HUDEP-2 (cell line): ENCODE measurements around the gene DRICH1.
"Not testable (repeated sequence)": the region's sequence is repeated elsewhere in the genome, so short reads cannot be mapped to it uniquely, and the experiment has no call there.

Experiments
- DNase-seq, 76 experiments: peaks; one replicate each; lab custom pipeline; 2025; ENCODE audit not compliant: unreplicated experiment in 76 of 76; lab: John Stamatoyannopoulos, UW

Gene DRICH1, protein sequence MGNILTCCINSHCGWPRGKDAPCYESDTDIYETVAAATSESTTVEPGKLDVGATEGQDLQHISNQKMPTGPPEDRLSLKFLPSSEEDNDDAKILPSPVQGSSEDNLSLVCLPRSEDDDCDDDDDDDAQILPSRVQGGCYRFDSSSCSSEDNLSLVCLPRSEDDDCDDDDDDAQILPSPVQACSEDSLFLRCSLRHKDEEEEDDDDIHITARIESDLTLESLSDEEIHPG

DNA sequence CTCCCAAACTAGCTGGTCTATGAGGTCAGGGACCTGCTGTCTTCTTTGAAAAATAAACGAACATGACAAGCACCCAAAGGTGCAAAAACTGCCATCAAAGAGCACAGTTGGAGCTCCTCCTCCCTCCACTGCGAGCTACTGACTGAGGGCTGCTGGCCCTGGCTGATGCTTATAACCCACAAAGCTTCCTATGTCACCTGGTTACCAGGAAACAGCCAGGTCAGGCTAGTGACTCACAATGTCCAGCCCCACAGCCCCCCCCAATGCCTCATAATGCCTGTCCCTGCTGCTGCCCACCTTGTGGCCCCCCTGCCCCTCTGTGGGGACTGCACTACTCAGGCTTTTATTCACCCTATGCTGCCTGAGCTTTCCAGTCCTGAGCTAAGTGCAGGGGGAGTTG lies at the start of gene DRICH1:
TSS of gene DRICH1 (minus strand) at position 144 of the 400 bp plus-strand sequence. CDS start 298 bp downstream, outside the sequence.
- DNase-seq = no peak

GRCh38 chr22:23681026-23681809 lies 49.1 kb upstream of the DRICH1 start:
- no peak for DNase-seq

DNA sequence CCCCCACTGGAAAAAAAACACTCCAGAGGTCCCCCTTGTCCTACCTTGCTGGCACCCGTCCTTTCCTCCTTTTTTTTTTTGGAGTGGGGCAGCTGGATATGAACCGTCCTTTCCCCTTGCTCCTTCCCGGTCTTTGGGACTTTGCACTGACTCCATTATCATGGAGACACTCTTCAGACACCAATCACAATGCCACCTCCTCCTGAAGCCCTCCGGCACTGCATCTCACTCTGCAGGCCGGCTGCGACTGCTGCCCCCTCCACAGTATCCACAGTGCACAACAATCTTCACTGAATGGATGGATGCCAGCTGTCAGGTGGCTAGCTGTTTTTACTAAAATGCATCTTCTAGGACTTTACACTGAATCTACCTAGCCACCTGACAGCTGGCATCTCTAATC lies 46.0 kb upstream of the DRICH1 start:
- no peak for DNase-seq

DNA sequence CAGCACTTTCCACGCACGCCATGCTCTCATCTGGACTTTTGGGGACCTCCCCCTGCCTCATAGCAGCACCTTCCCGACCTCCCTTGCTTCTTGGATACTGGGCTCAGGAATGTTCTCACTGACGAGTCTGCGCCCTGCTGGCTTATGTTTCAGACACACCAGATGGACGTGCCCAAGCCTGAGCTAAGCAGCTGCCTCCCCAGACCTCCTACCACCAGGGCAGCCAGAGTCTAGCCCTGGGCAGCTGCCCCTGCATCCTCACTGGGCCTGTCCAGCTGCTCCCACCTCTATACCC lies 45.5 kb upstream of the DRICH1 start:
- DNase-seq = no peak

DNA sequence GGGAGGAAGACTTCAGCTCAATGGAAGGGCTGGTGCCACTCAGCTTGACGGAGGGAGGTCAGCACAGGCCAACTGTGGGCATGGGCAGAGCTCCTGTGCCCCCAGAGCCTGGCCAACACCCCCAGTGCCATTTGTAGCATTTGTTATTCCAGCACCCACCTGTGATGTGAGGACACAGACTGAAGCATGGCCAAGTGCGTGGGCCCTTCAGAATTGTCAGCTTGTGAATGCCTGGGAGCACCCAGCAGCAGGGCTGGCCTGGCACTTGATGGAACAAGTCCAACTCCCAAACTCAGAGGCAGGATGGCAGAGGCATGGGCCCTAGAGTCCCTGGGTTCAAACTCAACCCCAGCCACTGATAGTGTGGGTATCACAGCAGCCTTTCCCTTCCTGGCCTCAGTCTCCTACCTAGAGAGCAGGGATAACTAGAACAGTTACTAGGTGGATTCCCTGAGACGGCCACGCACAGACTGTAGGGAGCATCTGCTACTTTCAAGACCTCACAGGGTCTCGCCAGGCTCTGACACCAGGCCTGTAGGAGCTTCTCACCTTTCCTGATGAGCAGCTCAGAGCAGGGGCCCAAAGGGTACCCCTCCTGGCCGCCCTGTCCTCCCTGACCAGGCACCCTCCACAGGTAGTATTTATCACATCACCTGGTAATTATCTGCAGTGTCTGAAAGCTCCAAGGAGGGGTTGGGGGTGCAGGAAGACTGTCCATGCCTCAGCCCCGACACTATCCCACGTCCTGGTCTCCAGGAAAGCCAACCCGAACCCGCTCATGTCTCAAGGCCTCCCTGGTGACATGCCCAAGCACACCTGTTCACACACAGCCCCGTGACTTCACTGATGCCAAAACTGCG lies 45.0 kb upstream of the DRICH1 start:
- not testable (repeated sequence) for DNase-seq

GRCh38 chr22:23675502-23676415 lies 43.6 kb upstream of the DRICH1 start:
- peak in 74 of 76 experiments; percentile 3 to 84 (median 67) for DNase-seq

DNA sequence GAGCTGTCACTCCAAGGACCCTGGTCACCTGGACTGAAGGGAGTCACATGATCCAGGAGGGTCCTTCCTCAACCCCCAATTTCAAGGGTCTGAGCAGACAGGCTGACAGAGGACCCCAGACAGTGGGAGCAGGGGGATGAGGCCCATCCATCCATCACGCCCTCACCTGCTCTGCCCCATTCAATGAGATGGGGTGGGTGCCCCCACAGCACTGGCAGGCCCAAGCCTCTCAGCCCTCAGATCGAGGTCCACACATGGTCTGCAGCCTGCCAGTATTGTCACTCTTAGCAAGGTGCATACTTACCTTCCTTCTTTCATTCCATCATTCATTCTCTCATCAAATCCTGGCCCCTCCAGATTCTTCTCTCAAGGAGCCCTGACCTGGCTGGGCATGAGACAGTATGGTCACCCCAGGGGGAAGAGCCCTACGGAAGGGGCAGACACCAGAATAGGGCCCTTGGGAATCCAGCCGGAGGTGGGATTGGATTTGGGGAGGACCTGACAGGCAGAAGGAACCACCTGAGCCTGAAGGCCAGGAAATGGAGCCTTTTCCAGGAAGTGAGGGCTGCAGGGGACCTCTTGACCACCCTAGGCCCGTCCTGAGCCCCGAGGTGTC lies 42.9 kb upstream of the DRICH1 start:
- DNase-seq = not testable (repeated sequence)

GRCh38 chr22:23673826-23674690 lies 41.9 kb upstream of the DRICH1 start:
- peak in 1 of 76 experiments; percentile 19 for DNase-seq

DNA sequence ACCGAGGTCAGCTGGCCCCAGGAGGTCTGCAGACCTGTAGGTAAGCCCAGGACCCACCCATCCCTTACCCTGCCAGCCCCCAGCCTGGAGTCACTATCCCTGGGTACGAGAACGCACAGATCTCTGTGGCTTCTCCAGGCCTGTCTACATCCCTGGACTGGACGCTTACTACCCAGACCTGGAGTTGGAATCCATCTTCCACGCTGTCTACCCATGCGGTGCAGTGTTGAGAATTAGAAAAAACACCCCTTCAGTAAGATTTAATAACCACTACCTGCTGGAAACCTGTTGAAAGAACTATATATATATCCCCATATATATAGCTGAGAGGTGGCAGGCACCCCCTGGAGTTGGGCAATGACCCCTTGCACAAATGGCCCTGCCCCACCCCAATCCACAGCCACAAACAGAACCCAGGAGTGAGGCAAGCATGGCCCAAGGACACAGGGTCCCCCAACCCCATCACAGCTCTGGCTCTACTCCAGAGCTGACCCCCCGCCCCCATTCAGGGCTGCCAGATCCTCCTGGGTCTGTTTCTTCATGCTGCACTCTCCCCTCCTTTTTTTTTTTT lies 41.0 kb upstream of the DRICH1 start:
- DNase-seq = no peak

GRCh38 chr22:23672307-23673049 lies 40.4 kb upstream of the DRICH1 start:
- DNase-seq = not testable (repeated sequence)

- DNase-seq = not testable (repeated sequence)
Observed at GRCh38 chr22:23671387-23671786, 39.3 kb upstream of the DRICH1 start.

DNA sequence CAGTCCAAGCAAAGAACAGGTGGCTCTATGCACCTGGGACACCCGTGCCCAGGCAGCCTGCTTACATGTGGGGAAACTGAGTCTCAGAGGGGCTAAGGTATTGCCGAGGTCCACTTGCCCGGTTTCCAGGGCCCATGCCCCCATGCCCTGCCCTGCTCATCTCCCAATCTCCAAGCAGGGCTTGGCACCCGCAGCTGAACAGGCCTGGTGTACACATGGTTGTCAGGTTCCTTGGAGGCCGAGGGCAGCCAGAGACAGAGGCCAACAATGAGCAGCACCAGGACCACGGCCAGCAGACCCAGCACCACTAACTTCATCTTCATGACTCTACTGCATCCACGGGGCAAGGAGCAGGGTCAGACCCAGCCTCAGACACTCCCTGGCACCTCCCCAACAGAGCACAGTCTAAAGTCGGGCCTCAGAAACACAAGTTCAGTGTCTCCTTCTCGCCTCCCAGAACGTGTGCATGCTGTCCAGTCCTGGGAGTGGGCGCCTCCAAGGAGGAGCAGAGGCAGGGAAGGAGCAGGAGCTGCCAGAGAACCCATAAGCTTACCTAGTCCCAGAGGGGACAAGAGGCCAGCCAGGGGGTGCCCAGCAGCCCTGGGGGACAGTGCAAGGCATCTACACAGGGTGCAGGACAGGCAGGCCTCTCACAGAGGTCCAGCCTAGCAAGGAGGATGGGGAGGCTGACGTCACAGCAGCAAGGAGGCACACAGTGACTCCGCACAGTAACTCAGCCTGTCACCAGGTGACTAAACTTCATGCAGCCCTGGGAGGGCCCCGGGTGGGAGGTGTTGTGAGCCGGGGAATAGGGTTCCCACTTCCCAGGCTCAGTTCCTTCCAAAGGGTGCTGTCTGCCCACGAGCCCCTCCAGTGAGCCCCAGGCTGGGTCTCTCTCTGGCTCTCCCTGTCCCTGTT lies 38.5 kb upstream of the DRICH1 start:
- DNase-seq = no peak

- DNase-seq = not testable (repeated sequence)
Observed at GRCh38 chr22:23660381-23660780, 28.3 kb upstream of the DRICH1 start.

DNA sequence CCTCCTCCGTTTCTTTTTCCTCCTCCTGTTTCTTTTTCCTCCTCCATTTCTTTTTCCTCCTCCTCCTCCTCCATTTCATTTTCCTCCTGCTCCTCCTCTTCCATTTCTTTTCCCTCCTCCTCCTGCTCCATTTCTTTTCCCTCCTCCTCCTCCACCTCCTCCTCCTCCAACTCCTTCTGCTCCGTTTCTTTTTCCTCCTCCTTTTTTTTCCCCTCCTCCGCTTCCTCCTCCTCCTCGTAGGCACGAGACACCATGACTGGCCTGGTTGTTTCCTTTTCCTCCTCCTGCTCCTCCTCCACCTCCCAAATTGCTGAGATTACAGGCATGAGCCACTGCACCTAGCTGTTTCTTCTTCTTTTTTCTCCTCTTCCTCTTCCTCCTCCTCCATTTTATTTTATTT lies 25.6 kb upstream of the DRICH1 start:
- DNase-seq = no peak

GRCh38 chr22:23655891-23656475 lies 23.9 kb upstream of the DRICH1 start:
- no peak for DNase-seq

DNA sequence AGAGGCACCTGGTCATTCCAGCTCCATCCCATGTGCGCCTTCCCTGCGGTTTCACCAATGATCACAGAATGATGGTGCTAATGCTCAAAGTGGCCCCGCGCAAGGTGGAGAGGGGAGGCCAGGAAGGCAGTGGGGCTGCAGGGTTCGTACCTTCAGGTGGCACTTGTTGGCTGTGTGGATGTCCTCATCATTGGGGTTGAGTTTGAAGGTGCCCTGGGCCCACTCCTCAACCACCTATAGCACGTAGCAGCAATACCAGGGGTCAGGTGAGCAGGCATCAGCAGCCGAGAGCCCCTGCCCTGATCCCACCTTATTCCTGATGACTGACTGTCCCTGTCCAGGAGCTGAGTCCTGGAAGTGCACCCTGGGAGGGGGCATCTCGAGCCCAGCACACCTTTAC lies 20.6 kb upstream of the DRICH1 start:
- no peak for DNase-seq

DNA sequence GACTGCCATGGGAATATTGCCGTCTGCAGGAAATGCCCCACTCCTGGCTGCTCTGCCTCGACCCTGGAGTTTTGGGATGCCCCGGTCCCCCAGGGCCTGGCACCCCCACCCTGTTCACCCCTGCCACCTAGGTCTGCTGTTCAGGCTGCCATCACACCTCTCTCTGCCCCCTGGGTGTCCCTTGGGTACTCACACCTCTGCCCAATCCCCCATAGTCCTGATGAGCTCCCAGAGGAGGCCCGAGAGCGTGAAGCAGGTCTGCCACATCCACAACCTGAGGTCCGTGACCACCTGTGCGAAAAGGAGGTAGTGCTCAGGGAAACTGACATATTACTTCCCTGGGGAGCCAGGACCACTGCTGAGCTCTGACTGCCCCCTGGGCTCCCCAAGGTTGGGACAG lies 20.2 kb upstream of the DRICH1 start:
- DNase-seq = no peak
